BE2C (cell line): ENCODE results near the gene IGFBPL1.

Experiments
- DNase-seq: peaks from one replicate; pipeline ENCODE4 v3.0.0-alpha.2; 2020
- H3K27me3 ChIP-seq: fragments of 250-450 bp; sonication (Bioruptor Pico); 2 replicates; pipeline ENCODE4 v1.5.1; 2020; ENCODE audit warnings: mild to moderate bottlenecking
- H3K36me3 ChIP-seq: fragments of 250-450 bp; sonication (Bioruptor Pico); 2 replicates; pipeline ENCODE4 v1.5.1; 2020; ENCODE audit warnings: mild to moderate bottlenecking
- H3K4me1 ChIP-seq: fragments of 250-450 bp; sonication (Bioruptor Pico); 2 replicates; pipeline ENCODE4 v1.5.1; 2020
- H3K4me3 ChIP-seq: 2 replicates; pipeline ENCODE4 v1.5.1; 2011; ENCODE audit warnings: low read depth, low read length
- H3K9me3 ChIP-seq: fragments of 250-450 bp; sonication (Bioruptor Pico); 2 replicates; pipeline ENCODE4 v1.5.1; 2020
- TF ChIP-seq, protein P1 (sequence below): IDR thresholded peaks from 2 replicates; pipeline ENCODE4 v1.5.1; 2012; ENCODE audit warnings: mild to moderate bottlenecking, low read depth, low read length

IGFBPL1 gene

DNA sequence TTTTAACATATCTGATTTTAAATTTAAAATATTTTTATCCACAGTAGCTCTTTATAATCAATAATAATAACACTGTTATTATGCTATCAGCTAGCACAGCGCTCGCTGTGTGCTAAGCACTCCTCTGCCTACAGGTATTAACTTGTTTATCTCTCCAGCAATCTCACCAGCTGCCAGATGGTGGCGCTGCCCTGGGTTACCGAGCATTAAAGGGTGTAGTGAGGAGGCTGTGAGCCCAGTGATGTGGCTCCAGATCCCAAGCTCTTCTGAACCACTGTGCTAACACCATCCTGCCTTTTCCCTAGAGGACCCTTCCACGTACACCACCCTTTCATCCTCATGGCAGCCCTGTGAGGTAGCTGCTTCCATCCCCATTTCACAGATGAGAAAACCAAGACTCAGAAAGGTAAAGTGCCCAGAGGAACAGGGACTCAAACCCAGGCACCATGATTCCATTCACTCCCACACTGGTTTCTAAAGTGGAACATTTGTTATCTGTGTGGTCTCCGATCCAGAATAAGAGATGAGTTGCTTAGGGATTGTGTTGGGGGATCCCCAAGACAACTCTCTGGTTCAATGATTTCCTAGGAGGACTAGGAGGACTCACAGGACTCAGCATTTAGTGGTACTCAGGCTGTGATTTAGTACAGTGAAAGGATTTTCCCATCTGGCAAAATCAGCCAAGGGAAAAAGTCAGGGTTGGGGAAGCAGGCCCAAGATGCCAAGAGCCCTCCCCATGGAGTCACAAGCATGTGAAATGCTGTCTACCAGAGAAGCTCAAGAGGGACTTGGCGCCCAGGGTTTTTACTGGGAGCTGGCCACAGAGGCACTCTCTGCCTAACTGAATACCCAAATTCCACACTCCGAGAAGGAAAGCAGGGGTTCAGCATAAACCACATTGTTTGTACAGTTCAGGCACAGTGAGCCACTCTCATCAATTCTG, 7.0 kb downstream of the IGFBPL1 start:
- Histone ChIP-seq H3K27me3 (no peaks in the 10 kb centered on the region), H3K4me3 (no peak overlapping the region), H3K4me1 (peaks cover 8% of the 10 kb centered on the region), H3K36me3 (peaks cover 34% of the 10 kb centered on the region), H3K9me3 (no peaks in the 10 kb centered on the region)
- peak; percentile 71 for DNase-seq
- TF ChIP-seq, protein P1, sequence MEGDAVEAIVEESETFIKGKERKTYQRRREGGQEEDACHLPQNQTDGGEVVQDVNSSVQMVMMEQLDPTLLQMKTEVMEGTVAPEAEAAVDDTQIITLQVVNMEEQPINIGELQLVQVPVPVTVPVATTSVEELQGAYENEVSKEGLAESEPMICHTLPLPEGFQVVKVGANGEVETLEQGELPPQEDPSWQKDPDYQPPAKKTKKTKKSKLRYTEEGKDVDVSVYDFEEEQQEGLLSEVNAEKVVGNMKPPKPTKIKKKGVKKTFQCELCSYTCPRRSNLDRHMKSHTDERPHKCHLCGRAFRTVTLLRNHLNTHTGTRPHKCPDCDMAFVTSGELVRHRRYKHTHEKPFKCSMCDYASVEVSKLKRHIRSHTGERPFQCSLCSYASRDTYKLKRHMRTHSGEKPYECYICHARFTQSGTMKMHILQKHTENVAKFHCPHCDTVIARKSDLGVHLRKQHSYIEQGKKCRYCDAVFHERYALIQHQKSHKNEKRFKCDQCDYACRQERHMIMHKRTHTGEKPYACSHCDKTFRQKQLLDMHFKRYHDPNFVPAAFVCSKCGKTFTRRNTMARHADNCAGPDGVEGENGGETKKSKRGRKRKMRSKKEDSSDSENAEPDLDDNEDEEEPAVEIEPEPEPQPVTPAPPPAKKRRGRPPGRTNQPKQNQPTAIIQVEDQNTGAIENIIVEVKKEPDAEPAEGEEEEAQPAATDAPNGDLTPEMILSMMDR = peak; percentile 82

DNA sequence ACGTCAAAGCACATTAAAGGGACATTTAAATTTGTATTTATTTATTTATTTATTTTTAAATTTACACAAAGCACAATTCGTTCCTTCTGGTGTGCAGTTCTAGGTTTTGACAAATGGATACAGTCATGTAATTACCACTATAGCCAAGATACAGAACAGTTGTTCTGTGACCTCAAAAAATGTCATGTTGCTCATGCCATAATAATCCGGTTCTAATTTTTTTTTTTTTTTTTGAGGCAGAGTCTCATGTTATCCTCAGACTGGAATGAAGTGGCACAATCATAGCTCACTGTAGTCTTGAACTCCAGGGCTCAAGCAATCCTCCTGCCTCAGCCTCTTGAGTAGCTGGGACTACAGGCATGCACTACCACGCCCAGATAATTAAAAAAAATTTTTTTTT, 7.8 kb downstream of the IGFBPL1 start:
- TF ChIP-seq, protein P1 = no peak
- DNase-seq = no peak
- Histone ChIP-seq H3K4me3 (no peak overlapping the region), H3K4me1 (peaks cover 8% of the 10 kb centered on the region), H3K9me3 (no peaks in the 10 kb centered on the region), H3K36me3 (peaks cover 39% of the 10 kb centered on the region), H3K27me3 (no peaks in the 10 kb centered on the region)

DNA sequence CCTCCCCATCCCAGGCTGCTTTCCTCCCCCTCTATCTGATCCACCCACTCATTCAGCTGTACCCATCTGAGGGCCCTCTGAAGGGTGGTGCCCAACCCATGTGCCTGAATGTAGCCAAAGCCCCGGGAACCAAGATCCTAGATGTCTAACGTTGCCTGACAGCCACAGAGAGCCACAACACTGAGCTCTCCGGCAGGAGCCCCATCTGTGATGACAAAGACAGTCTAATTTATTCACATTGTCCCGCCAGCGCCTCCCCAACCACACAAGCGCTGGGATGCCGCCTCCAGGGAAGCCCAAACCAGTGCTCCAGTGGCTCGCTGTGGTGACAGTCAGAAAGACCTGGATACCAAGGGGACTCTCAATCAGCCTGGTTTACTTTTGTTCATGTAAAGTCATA, 8.4 kb downstream of the IGFBPL1 start:
- no peak overlapping the region for H3K4me3 ChIP-seq
- H3K9me3 ChIP-seq = no peaks in the 10 kb centered on the region
- peaks cover 46% of the 10 kb centered on the region for H3K36me3 ChIP-seq
- H3K4me1 ChIP-seq = peaks cover 8% of the 10 kb centered on the region
- TF ChIP-seq, protein P1 = no peak
- H3K27me3 ChIP-seq = no peaks in the 10 kb centered on the region
- DNase-seq = no peak

DNA sequence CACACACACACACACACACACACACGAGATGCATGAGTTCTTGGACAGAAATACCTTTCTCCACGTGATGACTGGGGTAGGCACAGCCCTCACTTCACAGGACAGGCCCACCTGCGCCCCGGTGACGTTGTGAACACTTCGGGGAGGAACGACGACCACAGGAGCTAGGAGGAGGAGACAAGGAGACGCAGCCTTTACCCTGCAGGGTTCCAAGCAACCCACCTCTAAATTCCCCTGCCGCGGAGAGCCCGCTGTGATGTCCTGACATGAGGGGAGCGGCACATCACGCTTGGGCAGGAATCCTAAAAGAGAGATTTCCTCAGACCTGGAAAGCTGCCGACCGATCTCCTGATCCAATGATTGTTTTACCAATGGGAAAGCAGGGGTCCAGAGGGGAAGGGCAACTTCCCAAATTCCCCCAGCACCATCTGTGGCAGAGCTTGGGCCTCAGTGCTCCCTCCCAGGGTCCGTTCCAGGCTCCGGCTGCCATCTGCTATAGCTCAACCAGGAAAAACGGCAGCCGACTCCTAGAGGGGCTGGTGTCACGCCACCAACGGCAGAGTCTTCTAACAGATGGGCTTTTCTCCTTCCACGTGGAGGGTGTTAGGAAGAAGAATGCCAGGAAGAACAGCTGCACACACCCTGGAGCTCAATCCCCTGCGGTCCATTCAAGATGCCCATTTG, 10.1 kb downstream of the IGFBPL1 start:
- no peak overlapping the region for H3K4me3 ChIP-seq
- TF ChIP-seq, protein P1 = no peak
- no peaks in the 10 kb centered on the region for H3K4me1 ChIP-seq
- DNase-seq = no peak
- H3K36me3 ChIP-seq = peaks cover 48% of the 10 kb centered on the region
- no peaks in the 10 kb centered on the region for H3K9me3 ChIP-seq
- no peaks in the 10 kb centered on the region for H3K27me3 ChIP-seq

DNA sequence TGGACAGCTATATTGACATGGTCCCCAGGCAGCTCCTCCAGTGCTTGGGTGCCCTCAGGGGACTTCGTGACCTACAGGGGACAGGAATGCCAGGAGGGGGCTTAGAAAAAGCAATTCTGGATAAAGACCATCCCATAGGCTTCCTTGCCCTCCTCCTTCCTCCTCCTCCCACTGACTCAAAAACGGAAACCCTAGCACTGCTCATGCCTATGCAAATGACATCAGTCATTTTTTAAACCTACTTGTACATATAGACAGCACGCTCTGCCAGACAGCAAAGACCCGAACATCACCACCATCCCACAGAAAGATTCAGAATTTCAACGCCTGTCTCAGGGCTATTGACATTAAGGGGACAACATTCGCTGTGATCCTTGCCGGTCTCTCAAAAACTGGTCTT, 11.0 kb downstream of the IGFBPL1 start:
- no peaks in the 10 kb centered on the region for H3K27me3 ChIP-seq
- no peak for DNase-seq
- TF ChIP-seq, protein P1 = no peak
- H3K9me3 ChIP-seq = no peaks in the 10 kb centered on the region
- peaks cover 48% of the 10 kb centered on the region for H3K36me3 ChIP-seq
- H3K4me1 ChIP-seq = no peaks in the 10 kb centered on the region
- H3K4me3 ChIP-seq = no peak overlapping the region

DNA sequence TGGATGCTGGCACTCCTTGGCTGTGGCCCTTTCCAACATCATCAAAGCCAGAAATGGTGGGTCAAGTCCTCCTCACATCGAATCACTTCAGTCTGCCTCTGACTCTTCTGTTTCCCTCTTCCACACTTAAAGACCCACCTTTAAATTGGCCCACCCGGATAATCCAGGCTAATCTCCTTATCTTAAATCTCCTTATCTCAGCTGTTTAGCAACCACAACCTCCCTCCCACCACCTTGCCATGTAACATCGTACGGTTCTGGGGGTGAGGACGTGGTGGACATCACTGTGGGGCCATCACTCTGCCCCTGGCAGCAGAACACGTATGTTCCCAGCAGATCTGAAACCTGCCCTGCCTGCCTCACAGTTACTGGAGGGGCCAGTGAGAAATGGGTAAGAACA, 11.5 kb downstream of the IGFBPL1 start:
- Histone ChIP-seq H3K27me3 (no peaks in the 10 kb centered on the region), H3K9me3 (no peaks in the 10 kb centered on the region), H3K4me3 (no peak overlapping the region), H3K36me3 (peaks cover 43% of the 10 kb centered on the region), H3K4me1 (no peaks in the 10 kb centered on the region)
- TF ChIP-seq, protein P1 = no peak
- no peak for DNase-seq
